A204.1 (cell line): ENCODE measurements around the gene NPTXR.

ENCODE experiments used
- FAIRE-seq: peaks from 2 replicates; lab custom pipeline; 2012; peaks lifted over from hg19 to GRCh38; lab: Jason Lieb, UNC

NPTXR gene

GRCh38 chr22:38793721-38794466, 49.9 kb downstream of the NPTXR start, which contains the start of gene DNAL4:
Gene DNAL4, minus strand, starts transcription at chr22:38794143. Its CDS starts 11,412 bp downstream, at chr22:38782731.
- peak; percentile 98 for FAIRE-seq

- FAIRE-seq: no peak
Observed at GRCh38 chr22:38793317-38793716, 50.5 kb downstream of the NPTXR start.

- FAIRE-seq: no peak
Observed at GRCh38 chr22:38792833-38793232, 51.0 kb downstream of the NPTXR start.

GRCh38 chr22:38789606-38790005, 54.2 kb downstream of the NPTXR start:
- no peak for FAIRE-seq

GRCh38 chr22:38788846-38789245, 55.0 kb downstream of the NPTXR start:
- FAIRE-seq: no peak

GRCh38 chr22:38788021-38788816, 55.6 kb downstream of the NPTXR start:
- FAIRE-seq: no peak

- no peak for FAIRE-seq
Observed at GRCh38 chr22:38786631-38787030, 57.2 kb downstream of the NPTXR start.

- no peak for FAIRE-seq
Observed at GRCh38 chr22:38784856-38785255, 59.0 kb downstream of the NPTXR start.

- FAIRE-seq: no peak
Observed at GRCh38 chr22:38784035-38784434, 59.8 kb downstream of the NPTXR start.

GRCh38 chr22:38783095-38783615, 60.7 kb downstream of the NPTXR start:
- no peak for FAIRE-seq

GRCh38 chr22:38782402-38783094, 61.3 kb downstream of the NPTXR start:
- FAIRE-seq: no peak

GRCh38 chr22:38781033-38781432, 62.8 kb downstream of the NPTXR start:
- no peak for FAIRE-seq

- FAIRE-seq: no peak
Observed at GRCh38 chr22:38777087-38777671, 66.6 kb downstream of the NPTXR start.

- FAIRE-seq: no peak
Observed at GRCh38 chr22:38776086-38776485, 67.7 kb downstream of the NPTXR start.

- FAIRE-seq: no peak
Observed at GRCh38 chr22:38775656-38776055, 68.2 kb downstream of the NPTXR start.

GRCh38 chr22:38774496-38775166, 69.2 kb downstream of the NPTXR start:
- no peak for FAIRE-seq

- FAIRE-seq: no peak
Observed at GRCh38 chr22:38773363-38773946, 70.4 kb downstream of the NPTXR start.

GRCh38 chr22:38772623-38772873, 71.3 kb downstream of the NPTXR start:
- no peak for FAIRE-seq

- FAIRE-seq: no peak
Observed at GRCh38 chr22:38770257-38770949, 73.4 kb downstream of the NPTXR start.
